Neural cell (in vitro differentiated cells): ENCODE results near the gene HSD17B13. TPM values are rescaled to one million over a fixed set of nuclear protein-coding genes. Genes with fewer than 3 reads are reported as not detected.

Source experiments
- H2AFZ ChIP-seq: fragments of 200-600, 300-800 bp; sonication (generic), shearing (Covaris generic); 2 replicates; pipeline ENCODE4 v1.6.0; 2014; ENCODE audit warnings: low read depth, mild to moderate bottlenecking, antibody characterized with exemption, low read length, moderate library complexity
- H3F3A ChIP-seq: fragments of 200-600 bp; shearing (Covaris generic); 2 replicates; pipeline ENCODE4 v1.6.1; 2016; ENCODE audit warnings: mild to moderate bottlenecking, moderate library complexity, mixed read lengths, antibody characterized with exemption, low read length; ENCODE audit not compliant: insufficient read depth, poor library complexity, severe bottlenecking
- H3K27ac ChIP-seq: fragments of 200-600, 300-800 bp; sonication (generic), shearing (Covaris generic); 2 replicates; pipeline ENCODE4 v1.5.1; 2014; ENCODE audit warnings: mild to moderate bottlenecking, low read length, moderate library complexity
- H3K27me3 ChIP-seq: fragments of 300-800, 200-600 bp; sonication (generic), shearing (Covaris generic); 2 replicates; pipeline ENCODE4 v1.6.0; 2014; ENCODE audit warnings: mild to moderate bottlenecking, low read depth, low read length, moderate library complexity; ENCODE audit not compliant: insufficient read depth
- H3K36me3 ChIP-seq: fragments of 300-800, 200-600 bp; sonication (generic), shearing (Covaris generic); 2 replicates; pipeline ENCODE4 v1.5.1; 2014; ENCODE audit warnings: mild to moderate bottlenecking, antibody characterized with exemption, low read length, moderate library complexity; ENCODE audit not compliant: insufficient read depth
- H3K4me2 ChIP-seq: fragments of 300-800, 200-600 bp; sonication (generic), shearing (Covaris generic); 2 replicates; pipeline ENCODE4 v1.6.0; 2014; ENCODE audit warnings: mild to moderate bottlenecking, low read length
- H3K4me3 ChIP-seq: fragments of 300-800, 200-600 bp; sonication (generic), shearing (Covaris generic); 2 replicates; pipeline ENCODE4 v1.5.1; 2014; ENCODE audit warnings: mild to moderate bottlenecking, low read length, moderate library complexity
- H3K79me2 ChIP-seq: fragments of 200-600 bp; shearing (Covaris generic); replicated peaks from 2 replicates; pipeline ENCODE4 v1.6.0; 2014; ENCODE audit warnings: mild to moderate bottlenecking, low read length, moderate library complexity; ENCODE audit not compliant: insufficient read depth
- H3K9ac ChIP-seq: fragments of 300-800, 200-600 bp; sonication (generic), shearing (Covaris generic); 2 replicates; pipeline ENCODE4 v1.6.1; 2016; ENCODE audit warnings: mild to moderate bottlenecking, low read length, mixed read lengths
- H3K9me2 ChIP-seq: fragments of 200-600 bp; shearing (Covaris generic); 2 replicates; pipeline ENCODE4 v1.6.1; 2016; ENCODE audit warnings: mild to moderate bottlenecking, low read length, mixed read lengths; ENCODE audit not compliant: insufficient read depth
- H3K9me3 ChIP-seq: fragments of 200-600, 300-800 bp; sonication (generic), shearing (Covaris generic); 2 replicates; pipeline ENCODE4 v1.6.1; 2016; ENCODE audit warnings: mild to moderate bottlenecking, mixed run types, low read length, moderate library complexity, mixed read lengths
- H4K20me1 ChIP-seq: fragments of 200-600 bp; shearing (Covaris generic); 2 replicates; pipeline ENCODE4 v1.6.1; 2016; ENCODE audit warnings: mild to moderate bottlenecking, mixed run types; ENCODE audit not compliant: insufficient read depth
- CTCF ChIP-seq: fragments of 450-650 bp; IDR thresholded peaks from 2 replicates; pipeline ENCODE4 v1.5.1; 2014; ENCODE audit warnings: antibody characterized with exemption, mild to moderate bottlenecking, moderate library complexity; ENCODE audit not compliant: poor library complexity, severe bottlenecking
- EP300 ChIP-seq: fragments of 450-650 bp; conservative IDR thresholded peaks from 2 replicates; pipeline ENCODE4 v1.6.1; 2014; ENCODE audit warnings: antibody characterized with exemption, mild to moderate bottlenecking, moderate library complexity; ENCODE audit not compliant: poor library complexity, severe bottlenecking
- EZH2 ChIP-seq: fragments of 200-600, 300-800 bp; shearing (Covaris generic), sonication (generic); IDR thresholded peaks from 2 replicates; pipeline ENCODE4 v1.6.1; 2014; ENCODE audit warnings: antibody characterized with exemption, low read length, borderline replicate concordance, mild to moderate bottlenecking; ENCODE audit not compliant: insufficient read depth, poor library complexity, severe bottlenecking
- MXI1 ChIP-seq: fragments of 450-650 bp; conservative IDR thresholded peaks from 2 replicates; pipeline ENCODE4 v1.6.1; 2014; ENCODE audit warnings: antibody characterized with exemption, mild to moderate bottlenecking; ENCODE audit not compliant: poor library complexity, severe bottlenecking
- POLR2AphosphoS5 ChIP-seq: IDR thresholded peaks from 2 replicates; pipeline ENCODE4 v1.6.1; 2012
- RAD21 ChIP-seq: fragments of 450-650 bp; conservative IDR thresholded peaks from 2 replicates; pipeline ENCODE4 v1.6.1; 2014; ENCODE audit warnings: antibody characterized with exemption, mild to moderate bottlenecking, moderate library complexity
- REST ChIP-seq: IDR thresholded peaks from 2 replicates; pipeline ENCODE4 v1.6.1; 2012; ENCODE audit warnings: borderline replicate concordance
- SMC3 ChIP-seq: fragments of 450-650 bp; conservative IDR thresholded peaks from 2 replicates; pipeline ENCODE4 v1.6.1; 2014; ENCODE audit warnings: antibody characterized with exemption, mild to moderate bottlenecking, moderate library complexity; ENCODE audit not compliant: poor library complexity
- TAF1 ChIP-seq: IDR thresholded peaks from 2 replicates; pipeline ENCODE4 v1.6.1; 2012; ENCODE audit warnings: low read depth
- polyA plus RNA-seq: library from polyadenylated mRNA; depleted of rRNA; stranded (reverse); fragments of >200 nt; gene quantifications from 2 replicates; pipeline ENCODE4 v1.2.3, GENCODE V29; 2014

HSD17B13 gene
- polyA plus RNA-seq, 1 donor from 2014 or later = not detected

GRCh38 chr4:87258677-87259076 lies 64.0 kb downstream of the HSD17B13 start:
- TF ChIP-seq SMC3 = no peak
- TF ChIP-seq TAF1 = no peak
- no peak for TF ChIP-seq EZH2
- no peak for TF ChIP-seq CTCF
- TF ChIP-seq RAD21 = no peak
- no peak for TF ChIP-seq EP300
- no peak for TF ChIP-seq REST
- TF ChIP-seq MXI1 = no peak
- TF ChIP-seq POLR2AphosphoS5 = no peak
- H3K4me3 ChIP-seq = no peak overlapping the region

GRCh38 chr4:87257523-87257922 lies 65.2 kb downstream of the HSD17B13 start:
- H3K27me3 ChIP-seq = no peaks in the 10 kb centered on the region
- no peak overlapping the region for H3K4me3 ChIP-seq
- H3K9me2 ChIP-seq = no peaks in the 10 kb centered on the region
- no peak overlapping the region for H3K4me2 ChIP-seq
- no peaks in the 10 kb centered on the region for H3K9me3 ChIP-seq
- H3F3A ChIP-seq = no peaks in the 10 kb centered on the region
- H3K9ac ChIP-seq = no peak overlapping the region
- H3K79me2 ChIP-seq = no peaks in the 10 kb centered on the region
- TF ChIP-seq REST (no peak), POLR2AphosphoS5 (no peak), EZH2 (no peak), SMC3 (no peak), EP300 (no peak), RAD21 (no peak), MXI1 (no peak), CTCF (no peak), TAF1 (no peak)
- H4K20me1 ChIP-seq = no peaks in the 10 kb centered on the region
- H2AFZ ChIP-seq = no peak overlapping the region
- H3K27ac ChIP-seq = no peak overlapping the region
- no peaks in the 10 kb centered on the region for H3K36me3 ChIP-seq

More at GRCh38 chr4:87258677-87259076, 64.0 kb downstream of the HSD17B13 start:
- no peak overlapping the region for H2AFZ ChIP-seq
- no peak overlapping the region for H3K4me2 ChIP-seq
- no peaks in the 10 kb centered on the region for H3K79me2 ChIP-seq
- H4K20me1 ChIP-seq = no peaks in the 10 kb centered on the region
- H3K9ac ChIP-seq = no peak overlapping the region
- H3K36me3 ChIP-seq = no peaks in the 10 kb centered on the region
- H3K9me2 ChIP-seq = no peaks in the 10 kb centered on the region
- no peaks in the 10 kb centered on the region for H3K9me3 ChIP-seq
- no peaks in the 10 kb centered on the region for H3K27me3 ChIP-seq
- no peaks in the 10 kb centered on the region for H3F3A ChIP-seq
- no peak overlapping the region for H3K27ac ChIP-seq
